ENCODE results near the gene NEURL1B. TPM values are rescaled to one million over a fixed set of nuclear protein-coding genes. Genes with fewer than 3 reads are reported as not detected.

The NEURL1B gene
- total RNA-seq, 1 donor from 2014 or later: 11.7 TPM

- Mint-ChIP-seq H3K36me3 (no peaks in the 10 kb centered on the region), H3K27ac (peak overlapping the region; percentile 98), H3K4me3 (no peak overlapping the region), H3K4me1 (peaks cover 42% of the 10 kb centered on the region), H3K9me3 (no peaks in the 10 kb centered on the region), H3K27me3 (ENCODE audit: low read depth) (no peaks in the 10 kb centered on the region)
- TF ChIP-seq CTCF (IDR thresholded peaks at IDR 0.05; ENCODE audit: unreplicated experiment): no peak
- DNase-seq (ENCODE audit: low spot score in 2 of 2, unreplicated experiment in 2 of 2): no peak
Observed at GRCh38 chr5:172661526-172661925, 20.5 kb downstream of the NEURL1B start.

DNA sequence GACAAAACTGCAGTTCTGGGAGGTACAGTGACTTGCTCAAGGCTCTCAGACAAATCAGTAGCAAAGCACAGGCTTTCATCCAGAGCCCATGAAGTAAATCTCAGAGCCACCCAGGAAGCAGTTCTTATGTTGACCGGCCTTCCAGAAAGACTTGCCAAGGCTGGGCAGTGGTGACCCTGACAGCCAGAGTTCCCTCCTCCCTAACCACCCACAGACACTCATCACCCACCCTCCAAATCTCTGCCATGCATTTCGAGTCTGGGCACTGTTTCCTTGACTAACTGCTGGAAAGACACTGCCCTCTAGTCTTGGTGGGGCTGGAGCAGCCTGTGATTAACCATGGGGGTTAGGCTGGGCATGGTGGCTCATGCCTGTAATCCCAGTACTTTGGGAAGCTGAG is 21.5 kb downstream of the NEURL1B start:
- H3K36me3 Mint-ChIP-seq: no peaks in the 10 kb centered on the region
- no peak overlapping the region for H3K4me3 Mint-ChIP-seq
- H3K9me3 Mint-ChIP-seq: no peaks in the 10 kb centered on the region
- peak overlapping the region; percentile 56 for H3K27ac Mint-ChIP-seq
- H3K4me1 Mint-ChIP-seq: peaks cover 42% of the 10 kb centered on the region
- H3K27me3 Mint-ChIP-seq (ENCODE audit: low read depth): no peaks in the 10 kb centered on the region
- TF ChIP-seq CTCF (IDR thresholded peaks at IDR 0.05; ENCODE audit: unreplicated experiment): no peak
- DNase-seq (ENCODE audit: low spot score in 2 of 2, unreplicated experiment in 2 of 2): no peak

- DNase-seq (ENCODE audit: low spot score in 2 of 2, unreplicated experiment in 2 of 2): no peak
- H3K36me3 Mint-ChIP-seq: no peaks in the 10 kb centered on the region
- peaks cover 39% of the 10 kb centered on the region for H3K4me1 Mint-ChIP-seq
- H3K9me3 Mint-ChIP-seq: no peaks in the 10 kb centered on the region
- TF ChIP-seq CTCF (IDR thresholded peaks at IDR 0.05; ENCODE audit: unreplicated experiment): no peak
- no peaks in the 10 kb centered on the region for H3K27me3 Mint-ChIP-seq (ENCODE audit: low read depth)
- H3K27ac Mint-ChIP-seq: peak overlapping the region; percentile 91
- no peak overlapping the region for H3K4me3 Mint-ChIP-seq
Observed at GRCh38 chr5:172664018-172664417, 23.0 kb downstream of the NEURL1B start.

- TF ChIP-seq CTCF (IDR thresholded peaks at IDR 0.05; ENCODE audit: unreplicated experiment): no peak
- Mint-ChIP-seq H3K4me3 (no peak overlapping the region), H3K9me3 (no peaks in the 10 kb centered on the region), H3K27me3 (ENCODE audit: low read depth) (no peaks in the 10 kb centered on the region), H3K4me1 (peaks cover 33% of the 10 kb centered on the region), H3K36me3 (no peaks in the 10 kb centered on the region), H3K27ac (peak overlapping the region; percentile 91)
- no peak for DNase-seq (ENCODE audit: low spot score in 2 of 2, unreplicated experiment in 2 of 2)
Observed at GRCh38 chr5:172664681-172665541, 23.8 kb downstream of the NEURL1B start.

GRCh38 chr5:172666251-172666650 is 25.2 kb downstream of the NEURL1B start:
- Mint-ChIP-seq H3K27me3 (ENCODE audit: low read depth) (no peaks in the 10 kb centered on the region), H3K9me3 (no peaks in the 10 kb centered on the region), H3K4me3 (no peak overlapping the region), H3K36me3 (peaks cover 4% of the 10 kb centered on the region), H3K4me1 (peaks cover 24% of the 10 kb centered on the region), H3K27ac (no peak overlapping the region)
- no peak for DNase-seq (ENCODE audit: low spot score in 2 of 2, unreplicated experiment in 2 of 2)
- no peak for TF ChIP-seq CTCF (IDR thresholded peaks at IDR 0.05; ENCODE audit: unreplicated experiment)
